GM23338 (cell line): ENCODE data around the gene CD22. TPM values are rescaled to one million over a fixed set of nuclear protein-coding genes. Genes with fewer than 3 reads are reported as not detected.

Experiments used
- ATAC-seq: fragments of 200-7000 bp; cut with Tn5 transposase; 3 replicates; pipeline ENCODE4 v1.9.1; 2020
- DNase-seq: peaks from one replicate; pipeline ENCODE4 v3.0.0-alpha.2; 2015; ENCODE audit warnings: low spot score
- H2AFZ ChIP-seq: fragments of 200-600 bp; sonication (generic); 2 replicates; pipeline ENCODE4 v1.8.0; 2016; ENCODE audit warnings: antibody characterized with exemption, mild to moderate bottlenecking, moderate library complexity
- H3F3A ChIP-seq: fragments of 200-600 bp; sonication (generic); replicated peaks from 2 replicates; pipeline ENCODE4 v1.8.0; 2017; ENCODE audit warnings: antibody characterized with exemption, mixed run types, low read depth
- H3K27ac ChIP-seq: fragments of 200-600 bp; sonication (generic); 2 replicates; pipeline ENCODE4 v1.6.1; 2016; ENCODE audit warnings: low read depth
- H3K27me3 ChIP-seq: fragments of 200-600 bp; sonication (generic); 2 replicates; pipeline ENCODE4 v1.8.0; 2016; ENCODE audit warnings: mild to moderate bottlenecking, mixed run types, moderate library complexity; ENCODE audit not compliant: insufficient read depth
- H3K36me3 ChIP-seq: fragments of 200-600 bp; sonication (generic); 2 replicates; pipeline ENCODE4 v1.8.0; 2016; ENCODE audit warnings: mild to moderate bottlenecking; ENCODE audit not compliant: insufficient read depth
- H3K4me1 ChIP-seq: fragments of 200-600 bp; sonication (generic); 2 replicates; pipeline ENCODE4 v1.8.0; 2016; ENCODE audit warnings: mild to moderate bottlenecking, moderate library complexity; ENCODE audit not compliant: insufficient read depth
- H3K4me2 ChIP-seq: fragments of 200-600 bp; sonication (generic); 2 replicates; pipeline ENCODE4 v1.7.1; 2017; ENCODE audit warnings: mixed run types
- H3K4me3 ChIP-seq: fragments of 200-600 bp; sonication (generic); 2 replicates; pipeline ENCODE4 v1.6.1; 2016; ENCODE audit warnings: mixed run types
- H3K79me2 ChIP-seq: fragments of 200-600 bp; sonication (generic); replicated peaks from 2 replicates; pipeline ENCODE4 v1.8.0; 2017; ENCODE audit warnings: mild to moderate bottlenecking; ENCODE audit not compliant: insufficient read depth
- H3K9me2 ChIP-seq: fragments of 200-600 bp; sonication (generic); 2 replicates; pipeline ENCODE4 v1.8.0; 2017; ENCODE audit not compliant: insufficient read depth
- H4K20me1 ChIP-seq: fragments of 200-600 bp; sonication (generic); replicated peaks from 2 replicates; pipeline ENCODE4 v1.8.0; 2017; ENCODE audit warnings: mild to moderate bottlenecking; ENCODE audit not compliant: insufficient read depth
- H3K27ac Mint-ChIP-seq: 2 replicates; pipeline ENCODE4 v1.8.0; 2020; ENCODE audit warnings: inconsistent platforms, mild to moderate bottlenecking, moderate library complexity, mixed read lengths
- H3K27me3 Mint-ChIP-seq: 3 replicates; pipeline ENCODE4 v1.8.0; 2022; ENCODE audit warnings: low read depth, mild to moderate bottlenecking, moderate library complexity, mixed read lengths, inconsistent platforms; ENCODE audit not compliant: insufficient read depth, poor library complexity
- H3K36me3 Mint-ChIP-seq: 3 replicates; pipeline ENCODE4 v1.8.0; 2021; ENCODE audit warnings: low read depth, mild to moderate bottlenecking, inconsistent platforms, moderate library complexity, mixed read lengths
- H3K4me1 Mint-ChIP-seq: 3 replicates; pipeline ENCODE4 v1.8.0; 2020; ENCODE audit warnings: mild to moderate bottlenecking, inconsistent platforms, mixed read lengths
- H3K4me3 Mint-ChIP-seq: 3 replicates; pipeline ENCODE4 v1.8.0; 2021; ENCODE audit warnings: moderate library complexity, mild to moderate bottlenecking, inconsistent platforms, mixed read lengths
- H3K9me3 Mint-ChIP-seq: 3 replicates; pipeline ENCODE4 v1.8.0; 2020; ENCODE audit warnings: moderate library complexity, mild to moderate bottlenecking, inconsistent platforms, mixed read lengths
- CREB1 ChIP-seq: fragments of 250-450 bp; sonication (Bioruptor Pico); IDR thresholded peaks from 2 replicates; pipeline ENCODE4 v1.5.0; 2020; ENCODE audit warnings: low read depth, mild to moderate bottlenecking, moderate library complexity
- EZH2 ChIP-seq: fragments of 200-600 bp; sonication (generic); IDR thresholded peaks from one replicate; pipeline ENCODE4 v1.8.0; 2017; ENCODE audit warnings: antibody characterized with exemption, mild to moderate bottlenecking, low read depth; ENCODE audit not compliant: unreplicated experiment
- EZH2phosphoT487 ChIP-seq: fragments of 200-600 bp; sonication (generic); IDR thresholded peaks from one replicate; pipeline ENCODE4 v1.8.1; 2018; ENCODE audit warnings: antibody characterized with exemption; ENCODE audit not compliant: unreplicated experiment
- POLR2AphosphoS5 ChIP-seq: IDR thresholded peaks from 2 replicates; pipeline ENCODE4 v1.6.1; 2016; ENCODE audit warnings: antibody characterized with exemption, low read depth
- STAT1 ChIP-seq: IDR thresholded peaks from one replicate; pipeline ENCODE4 v1.6.1; 2016; ENCODE audit warnings: antibody characterized with exemption; ENCODE audit not compliant: unreplicated experiment
- ZNF114 ChIP-seq: fragments of 250-450 bp; sonication (Bioruptor Pico); IDR thresholded peaks from 2 replicates; pipeline ENCODE4 v1.5.0; 2020; ENCODE audit warnings: mild to moderate bottlenecking, moderate library complexity
- ZNF331 ChIP-seq: fragments of 250-450 bp; sonication (Bioruptor Pico); IDR thresholded peaks from 2 replicates; pipeline ENCODE4 v1.5.0; 2020; ENCODE audit warnings: low read depth, mild to moderate bottlenecking, moderate library complexity
- polyA plus RNA-seq: library from polyadenylated mRNA; unstranded; fragments of >200 nt; fragmentation: Nextera tagmentation; extraction: Ambion mirVana; gene quantifications from 2 replicates; pipeline ENCODE4 v1.2.1, GENCODE V29; 2016
- total RNA-seq: library from RNA; depleted of rRNA; stranded (reverse); fragments of >200 nt; shearing (Covaris generic); gene quantifications from 2 replicates; pipeline ENCODE4 v1.2.3, GENCODE V29; 2014
- TF ChIP-seq, protein P1 (sequence below): IDR thresholded peaks from one replicate; pipeline ENCODE4 v1.6.1; 2018; ENCODE audit warnings: antibody characterized with exemption; ENCODE audit not compliant: unreplicated experiment
- TF ChIP-seq, protein P2 (sequence below), 2 experiments: fragments of 200-600 bp in 1 of 2; sonication (generic) in 1 of 2; conservative IDR thresholded peaks; 2 replicates each; pipeline versions ENCODE4 v1.5.1 to v1.6.1; 2016 to 2017; ENCODE audit warnings: antibody characterized with exemption in 2 of 2, low read depth in 2 of 2, mild to moderate bottlenecking in 2 of 2, moderate library complexity in 1 of 2
- TF ChIP-seq, protein P3 (sequence below): IDR thresholded peaks from 2 replicates; pipeline ENCODE4 v1.6.1; 2016; ENCODE audit warnings: antibody characterized with exemption

Gene CD22
- total and polyA plus RNA-seq, 2 experiments from 2014 or later, result 0.10 to 0.32 TPM

DNA sequence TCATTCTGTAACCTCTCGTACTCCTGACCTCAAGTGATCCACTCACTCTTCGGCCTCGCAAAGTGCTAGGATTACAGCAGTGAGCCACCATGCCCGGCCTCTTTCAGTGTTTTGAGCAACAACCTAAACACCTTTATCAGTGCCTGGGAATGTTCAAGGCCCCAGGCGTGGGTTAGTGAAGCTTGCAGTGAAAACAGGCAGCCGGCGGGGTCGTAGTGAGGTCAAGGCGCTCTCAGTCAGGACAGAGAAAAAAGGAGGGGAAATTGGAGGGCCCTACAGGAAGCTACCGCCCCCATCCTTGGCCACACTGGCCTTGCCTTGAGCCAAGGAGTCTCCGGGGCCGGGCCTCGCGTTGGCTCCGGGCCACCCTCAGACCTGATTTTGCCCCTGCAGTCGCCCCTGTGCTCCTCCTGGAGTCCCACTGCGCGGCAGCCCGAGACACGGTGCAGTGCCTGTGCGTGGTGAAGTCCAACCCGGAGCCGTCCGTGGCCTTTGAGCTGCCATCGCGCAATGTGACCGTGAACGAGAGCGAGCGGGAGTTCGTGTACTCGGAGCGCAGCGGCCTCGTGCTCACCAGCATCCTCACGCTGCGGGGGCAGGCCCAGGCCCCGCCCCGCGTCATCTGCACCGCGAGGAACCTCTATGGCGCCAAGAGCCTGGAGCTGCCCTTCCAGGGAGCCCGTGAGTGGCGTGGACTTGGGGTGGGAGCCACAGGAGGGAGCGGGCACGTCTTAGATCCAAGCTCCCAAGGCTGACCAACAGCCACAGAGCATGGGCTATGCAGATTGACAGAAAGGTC is 19.3 kb upstream of the CD22 start (continued):
- TF ChIP-seq, protein P1, sequence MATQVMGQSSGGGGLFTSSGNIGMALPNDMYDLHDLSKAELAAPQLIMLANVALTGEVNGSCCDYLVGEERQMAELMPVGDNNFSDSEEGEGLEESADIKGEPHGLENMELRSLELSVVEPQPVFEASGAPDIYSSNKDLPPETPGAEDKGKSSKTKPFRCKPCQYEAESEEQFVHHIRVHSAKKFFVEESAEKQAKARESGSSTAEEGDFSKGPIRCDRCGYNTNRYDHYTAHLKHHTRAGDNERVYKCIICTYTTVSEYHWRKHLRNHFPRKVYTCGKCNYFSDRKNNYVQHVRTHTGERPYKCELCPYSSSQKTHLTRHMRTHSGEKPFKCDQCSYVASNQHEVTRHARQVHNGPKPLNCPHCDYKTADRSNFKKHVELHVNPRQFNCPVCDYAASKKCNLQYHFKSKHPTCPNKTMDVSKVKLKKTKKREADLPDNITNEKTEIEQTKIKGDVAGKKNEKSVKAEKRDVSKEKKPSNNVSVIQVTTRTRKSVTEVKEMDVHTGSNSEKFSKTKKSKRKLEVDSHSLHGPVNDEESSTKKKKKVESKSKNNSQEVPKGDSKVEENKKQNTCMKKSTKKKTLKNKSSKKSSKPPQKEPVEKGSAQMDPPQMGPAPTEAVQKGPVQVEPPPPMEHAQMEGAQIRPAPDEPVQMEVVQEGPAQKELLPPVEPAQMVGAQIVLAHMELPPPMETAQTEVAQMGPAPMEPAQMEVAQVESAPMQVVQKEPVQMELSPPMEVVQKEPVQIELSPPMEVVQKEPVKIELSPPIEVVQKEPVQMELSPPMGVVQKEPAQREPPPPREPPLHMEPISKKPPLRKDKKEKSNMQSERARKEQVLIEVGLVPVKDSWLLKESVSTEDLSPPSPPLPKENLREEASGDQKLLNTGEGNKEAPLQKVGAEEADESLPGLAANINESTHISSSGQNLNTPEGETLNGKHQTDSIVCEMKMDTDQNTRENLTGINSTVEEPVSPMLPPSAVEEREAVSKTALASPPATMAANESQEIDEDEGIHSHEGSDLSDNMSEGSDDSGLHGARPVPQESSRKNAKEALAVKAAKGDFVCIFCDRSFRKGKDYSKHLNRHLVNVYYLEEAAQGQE, result no peak
- TF ChIP-seq, protein P2, sequence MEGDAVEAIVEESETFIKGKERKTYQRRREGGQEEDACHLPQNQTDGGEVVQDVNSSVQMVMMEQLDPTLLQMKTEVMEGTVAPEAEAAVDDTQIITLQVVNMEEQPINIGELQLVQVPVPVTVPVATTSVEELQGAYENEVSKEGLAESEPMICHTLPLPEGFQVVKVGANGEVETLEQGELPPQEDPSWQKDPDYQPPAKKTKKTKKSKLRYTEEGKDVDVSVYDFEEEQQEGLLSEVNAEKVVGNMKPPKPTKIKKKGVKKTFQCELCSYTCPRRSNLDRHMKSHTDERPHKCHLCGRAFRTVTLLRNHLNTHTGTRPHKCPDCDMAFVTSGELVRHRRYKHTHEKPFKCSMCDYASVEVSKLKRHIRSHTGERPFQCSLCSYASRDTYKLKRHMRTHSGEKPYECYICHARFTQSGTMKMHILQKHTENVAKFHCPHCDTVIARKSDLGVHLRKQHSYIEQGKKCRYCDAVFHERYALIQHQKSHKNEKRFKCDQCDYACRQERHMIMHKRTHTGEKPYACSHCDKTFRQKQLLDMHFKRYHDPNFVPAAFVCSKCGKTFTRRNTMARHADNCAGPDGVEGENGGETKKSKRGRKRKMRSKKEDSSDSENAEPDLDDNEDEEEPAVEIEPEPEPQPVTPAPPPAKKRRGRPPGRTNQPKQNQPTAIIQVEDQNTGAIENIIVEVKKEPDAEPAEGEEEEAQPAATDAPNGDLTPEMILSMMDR (conservative IDR thresholded peaks at IDR 0.05; ENCODE audit: low read depth in 2 of 2), result no peak

DNA sequence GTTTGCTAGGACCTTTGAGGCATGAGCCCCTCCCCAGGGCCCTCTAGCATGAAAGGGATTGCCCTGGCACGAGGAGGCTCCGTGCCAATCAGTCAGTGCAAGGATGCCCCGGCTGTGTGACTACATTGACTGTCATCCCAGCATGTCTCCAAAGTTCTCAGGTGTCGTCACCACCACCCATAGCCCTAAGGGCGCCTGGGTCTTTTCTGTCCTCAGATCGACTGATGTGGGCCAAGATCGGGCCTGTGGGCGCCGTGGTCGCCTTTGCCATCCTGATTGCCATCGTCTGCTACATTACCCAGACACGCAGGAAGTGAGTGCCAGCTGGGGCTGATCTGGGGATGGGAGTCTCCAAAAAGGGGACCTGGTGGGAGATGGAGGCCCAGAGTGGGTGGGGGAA is 18.7 kb upstream of the CD22 start:
- DNase-seq, result no peak
- Histone ChIP-seq H3F3A (no peaks in the 10 kb centered on the region), H3K4me3 (no peak overlapping the region), H3K79me2 (no peaks in the 10 kb centered on the region), H3K4me2 (no peak overlapping the region), H2AFZ (no peak overlapping the region), H3K27ac (no peak overlapping the region), H4K20me1 (no peaks in the 10 kb centered on the region), H3K4me1 (no peaks in the 10 kb centered on the region), H3K36me3 (no peaks in the 10 kb centered on the region), H3K27me3 (no peaks in the 10 kb centered on the region), H3K9me2 (no peaks in the 10 kb centered on the region)
- Mint-ChIP-seq H3K36me3 (no peaks in the 10 kb centered on the region), H3K27me3 (peaks cover 4% of the 10 kb centered on the region), H3K4me3 (no peak overlapping the region), H3K4me1 (no peaks in the 10 kb centered on the region; the same call in 2 of the 3 replicates), H3K9me3 (no peaks in the 10 kb centered on the region; the same call in 2 of the 3 replicates), H3K27ac (no peak overlapping the region)
- no peak for ATAC-seq
- TF ChIP-seq STAT1, result no peak
- TF ChIP-seq EZH2, result no peak
- no peak for TF ChIP-seq EZH2phosphoT487
- TF ChIP-seq, protein P1, result no peak
- TF ChIP-seq CREB1, result no peak
- TF ChIP-seq, protein P3, sequence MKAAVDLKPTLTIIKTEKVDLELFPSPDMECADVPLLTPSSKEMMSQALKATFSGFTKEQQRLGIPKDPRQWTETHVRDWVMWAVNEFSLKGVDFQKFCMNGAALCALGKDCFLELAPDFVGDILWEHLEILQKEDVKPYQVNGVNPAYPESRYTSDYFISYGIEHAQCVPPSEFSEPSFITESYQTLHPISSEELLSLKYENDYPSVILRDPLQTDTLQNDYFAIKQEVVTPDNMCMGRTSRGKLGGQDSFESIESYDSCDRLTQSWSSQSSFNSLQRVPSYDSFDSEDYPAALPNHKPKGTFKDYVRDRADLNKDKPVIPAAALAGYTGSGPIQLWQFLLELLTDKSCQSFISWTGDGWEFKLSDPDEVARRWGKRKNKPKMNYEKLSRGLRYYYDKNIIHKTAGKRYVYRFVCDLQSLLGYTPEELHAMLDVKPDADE, result no peak
- no peak for TF ChIP-seq ZNF114
- TF ChIP-seq, protein P2 (conservative IDR thresholded peaks at IDR 0.05; ENCODE audit: low read depth in 2 of 2), result no peak
- no peak for TF ChIP-seq ZNF331 (CRISPR knock-in tag)
- TF ChIP-seq POLR2AphosphoS5, result no peak
